Osteoblast (primary cell): ENCODE data around the gene PLA2G2C. TPM values are rescaled to one million over a fixed set of nuclear protein-coding genes. Genes with fewer than 3 reads are reported as not detected.
"Not testable (repeated sequence)": the region's sequence is repeated elsewhere in the genome, so short reads cannot be mapped to it uniquely, and the experiment has no call there.

Experiments
- DNase-seq: peaks from one replicate; pipeline ENCODE4 v3.0.0; 2011; ENCODE audit warnings: low spot score, mixed read lengths; ENCODE audit not compliant: insufficient read length; ENCODE audit errors: missing footprints
- H2AFZ ChIP-seq: 2 replicates; pipeline ENCODE4 v1.6.0; 2011; ENCODE audit warnings: mild to moderate bottlenecking, low read length
- H3K27ac ChIP-seq: 2 replicates; pipeline ENCODE4 v1.5.1; 2011; ENCODE audit warnings: mild to moderate bottlenecking, low read depth, low read length, moderate library complexity
- H3K27me3 ChIP-seq: 2 replicates; pipeline ENCODE4 v1.6.0; 2012; ENCODE audit warnings: mild to moderate bottlenecking, control low read depth, inconsistent platforms, low read length, moderate library complexity; ENCODE audit not compliant: insufficient read depth
- H3K36me3 ChIP-seq: 2 replicates; pipeline ENCODE4 v1.5.1; 2011; ENCODE audit warnings: mild to moderate bottlenecking, low read length, control low read depth, moderate library complexity; ENCODE audit not compliant: insufficient read depth
- H3K4me1 ChIP-seq: 2 replicates; pipeline ENCODE4 v1.5.1; 2011; ENCODE audit warnings: mild to moderate bottlenecking, low read length, control low read depth, moderate library complexity; ENCODE audit not compliant: insufficient read depth
- H3K4me2 ChIP-seq: 2 replicates; pipeline ENCODE4 v1.6.0; 2011; ENCODE audit warnings: mild to moderate bottlenecking, low read length; ENCODE audit not compliant: insufficient read depth
- H3K4me3 ChIP-seq: fragments of 200-600 bp; sonication (generic); 3 replicates; pipeline ENCODE4 v1.5.1; 2012; ENCODE audit warnings: mild to moderate bottlenecking, low read length, inconsistent platforms; ENCODE audit not compliant: insufficient read depth
- H3K79me2 ChIP-seq: 2 replicates; pipeline ENCODE4 v1.6.0; 2012; ENCODE audit warnings: mild to moderate bottlenecking, low read length, control low read depth, inconsistent platforms; ENCODE audit not compliant: insufficient read depth
- H3K9me3 ChIP-seq: 2 replicates; pipeline ENCODE4 v1.5.1; 2011; ENCODE audit warnings: low read depth, low read length, control low read depth
- H4K20me1 ChIP-seq: 2 replicates; pipeline ENCODE4 v1.6.0; 2012; ENCODE audit warnings: mild to moderate bottlenecking, low read length, control low read depth; ENCODE audit not compliant: insufficient read depth
- CTCF ChIP-seq: IDR thresholded peaks from 2 replicates; pipeline ENCODE4 v1.5.1; 2011; ENCODE audit warnings: mild to moderate bottlenecking, low read depth, low read length, moderate library complexity; ENCODE audit errors: extremely low read depth
- total RNA-seq: library from RNA; depleted of rRNA; stranded (reverse); fragments of >200 nt; gene quantifications from 2 replicates; pipeline ENCODE4 v1.2.3, GENCODE V29; 2012

Gene PLA2G2C
- not detected in 2 replicates for total RNA-seq

GRCh38 chr1:20185834-20186782, at the start of gene PLA2G2C, which contains the start of gene UBXN10:
Gene PLA2G2C (minus strand): TSS chr1:20186518. CDS start chr1:20177363, 9,155 bp downstream.
Gene UBXN10 (plus strand): TSS chr1:20186096. CDS start chr1:20190562, 4,466 bp downstream.
- DNase-seq, result no peak
- no peaks in the 10 kb centered on the region for H4K20me1 ChIP-seq
- H3K36me3 ChIP-seq, result no peaks in the 10 kb centered on the region
- H2AFZ ChIP-seq, result no peak within 1 kb of the TSS
- peaks cover 78% of the 10 kb centered on the region for H3K27me3 ChIP-seq
- no peak for TF ChIP-seq CTCF
- no peak within 1 kb of the TSS for H3K4me2 ChIP-seq
- no peaks in the 10 kb centered on the region for H3K9me3 ChIP-seq
- H3K79me2 ChIP-seq, result no peaks in the 10 kb centered on the region
- H3K4me3 ChIP-seq, result no peak within 1 kb of the TSS
- no peaks in the 10 kb centered on the region for H3K4me1 ChIP-seq
- H3K27ac ChIP-seq, result no peak within 1 kb of the TSS

GRCh38 chr1:20234788-20235535, 48.6 kb upstream of the PLA2G2C start:
- H3K27ac ChIP-seq, result no peak overlapping the region
- H3K4me1 ChIP-seq, result no peaks in the 10 kb centered on the region
- no peaks in the 10 kb centered on the region for H3K9me3 ChIP-seq
- DNase-seq, result no peak
- no peaks in the 10 kb centered on the region for H3K79me2 ChIP-seq
- no peaks in the 10 kb centered on the region for H3K36me3 ChIP-seq
- no peak overlapping the region for H2AFZ ChIP-seq
- no peak overlapping the region for H3K4me2 ChIP-seq
- H3K4me3 ChIP-seq, result no peak overlapping the region
- H3K27me3 ChIP-seq, result peaks cover 31% of the 10 kb centered on the region
- H4K20me1 ChIP-seq, result no peaks in the 10 kb centered on the region
- no peak for TF ChIP-seq CTCF

- no peak overlapping the region for H2AFZ ChIP-seq
- H3K4me3 ChIP-seq, result no peak overlapping the region
- H3K4me2 ChIP-seq, result no peak overlapping the region
- TF ChIP-seq CTCF, result no peak
- peaks cover 34% of the 10 kb centered on the region for H3K27me3 ChIP-seq
- no peaks in the 10 kb centered on the region for H3K79me2 ChIP-seq
- no peaks in the 10 kb centered on the region for H3K36me3 ChIP-seq
- no peaks in the 10 kb centered on the region for H4K20me1 ChIP-seq
- H3K27ac ChIP-seq, result no peak overlapping the region
- H3K4me1 ChIP-seq, result no peaks in the 10 kb centered on the region
- no peaks in the 10 kb centered on the region for H3K9me3 ChIP-seq
- no peak for DNase-seq
These were observed 47.5 kb upstream of the PLA2G2C start for GRCh38 chr1:20233866-20234265.

GRCh38 chr1:20233394-20233793, 47.1 kb upstream of the PLA2G2C start:
- Histone ChIP-seq H2AFZ (no peak overlapping the region), H3K4me2 (no peak overlapping the region), H3K27ac (no peak overlapping the region), H4K20me1 (no peaks in the 10 kb centered on the region), H3K36me3 (no peaks in the 10 kb centered on the region), H3K79me2 (no peaks in the 10 kb centered on the region), H3K9me3 (no peaks in the 10 kb centered on the region), H3K4me3 (no peak overlapping the region), H3K4me1 (no peaks in the 10 kb centered on the region), H3K27me3 (peaks cover 35% of the 10 kb centered on the region)
- DNase-seq, result no peak
- peak; percentile 54 for TF ChIP-seq CTCF

GRCh38 chr1:20232564-20232963, 46.2 kb upstream of the PLA2G2C start:
- peaks cover 41% of the 10 kb centered on the region for H3K27me3 ChIP-seq
- not testable (repeated sequence) for H4K20me1 ChIP-seq, H3K27ac ChIP-seq, H2AFZ ChIP-seq, H3K4me3 ChIP-seq, H3K9me3 ChIP-seq, H3K4me2 ChIP-seq, H3K36me3 ChIP-seq, DNase-seq, H3K4me1 ChIP-seq, H3K79me2 ChIP-seq
